HepG2 (cell line): Measurements from ENCODE around the gene ACTL6A. TPM values are rescaled to one million over a fixed set of nuclear protein-coding genes. Genes with fewer than 3 reads are reported as not detected.

Experiments
- CBX1 ChIP-seq: IDR thresholded peaks from one replicate; pipeline ENCODE4 v1.6.1; 2016; ENCODE audit warnings: antibody characterized with exemption, low read depth
- CEBPB ChIP-seq: IDR thresholded peaks from 2 replicates; pipeline ENCODE4 v1.6.1; 2011; ENCODE audit warnings: low read depth, low read length, improper control_type of control experiment, borderline replicate concordance
- CHCHD3 ChIP-seq: sonication (generic); formaldehyde crosslinking; IDR thresholded peaks from 2 replicates; pipeline ENCODE4 v1.8.0; 2022; ENCODE audit warnings: mild to moderate bottlenecking, missing genetic modification reagents, moderate library complexity
- CSRNP1 ChIP-seq: sonication (generic); formaldehyde crosslinking; IDR thresholded peaks from 2 replicates; pipeline ENCODE4 v1.8.1; 2023; ENCODE audit warnings: mild to moderate bottlenecking, missing genetic modification reagents
- EP300 ChIP-seq, 3 experiments: sonication (generic) in 1 of 3; formaldehyde crosslinking in 1 of 3; IDR thresholded peaks; 2 replicates each; pipeline versions ENCODE4 v1.5.1 to v1.6.1; 2011 to 2020; ENCODE audit warnings: low read depth in 2 of 3, low read length in 2 of 3, borderline replicate concordance in 1 of 3, improper control_type of control experiment in 1 of 3, mild to moderate bottlenecking in 1 of 3, missing genetic modification reagents in 1 of 3, moderate library complexity in 1 of 3
- GLMP ChIP-seq: sonication (generic); formaldehyde crosslinking; IDR thresholded peaks from 2 replicates; pipeline ENCODE4 v1.9.0; 2021; ENCODE audit warnings: missing genetic modification reagents, mild to moderate bottlenecking, borderline replicate concordance
- HMG20A ChIP-seq: IDR thresholded peaks from 2 replicates; pipeline ENCODE4 v1.6.1; 2016; ENCODE audit warnings: borderline replicate concordance
- HNRNPL ChIP-seq: fragments of 200-400 bp; formaldehyde crosslinking; IDR thresholded peaks from 2 replicates; pipeline ENCODE4 v1.6.1; 2017; ENCODE audit warnings: mild to moderate bottlenecking, low read depth, low read length
- MED13 ChIP-seq: sonication (generic); formaldehyde crosslinking; IDR thresholded peaks from 2 replicates; pipeline ENCODE4 v1.5.0; 2020; ENCODE audit warnings: missing genetic modification reagents
- MEIS1 ChIP-seq: sonication (generic); formaldehyde crosslinking; IDR thresholded peaks from 2 replicates; pipeline ENCODE4 v1.9.0; 2021; ENCODE audit warnings: mild to moderate bottlenecking, missing genetic modification reagents, moderate library complexity, borderline replicate concordance
- NBN ChIP-seq: fragments of 450-650 bp; conservative IDR thresholded peaks from 2 replicates; pipeline ENCODE4 v1.6.1; 2017
- SOX6 ChIP-seq, 2 experiments: fragments of 450-650 bp in 1 of 2; sonication (generic) in 1 of 2; formaldehyde crosslinking in 1 of 2; IDR thresholded peaks; 2 replicates each; pipeline versions ENCODE4 v1.4.0 to v1.6.1; 2017 to 2020; ENCODE audit warnings: antibody characterized with exemption in 1 of 2, mild to moderate bottlenecking in 1 of 2, missing genetic modification reagents in 1 of 2
- ZFP82 ChIP-seq: sonication (generic); formaldehyde crosslinking; IDR thresholded peaks from 2 replicates; pipeline ENCODE4 v1.5.1; 2020; ENCODE audit warnings: mild to moderate bottlenecking, missing genetic modification reagents, borderline replicate concordance
- ZHX1 ChIP-seq: sonication (generic); formaldehyde crosslinking; IDR thresholded peaks from 2 replicates; pipeline ENCODE4 v1.8.1; 2022; ENCODE audit warnings: low read depth, mild to moderate bottlenecking, missing genetic modification reagents
- ZNF101 ChIP-seq: sonication (generic); formaldehyde crosslinking; IDR thresholded peaks from 2 replicates; pipeline ENCODE4 v1.4.0; 2020; ENCODE audit warnings: mild to moderate bottlenecking, low read depth, missing genetic modification reagents, borderline replicate concordance
- ZNF121 ChIP-seq: sonication (generic); formaldehyde crosslinking; IDR thresholded peaks from 2 replicates; pipeline ENCODE4 v1.5.0; 2020; ENCODE audit warnings: mild to moderate bottlenecking, missing genetic modification reagents
- ZNF34 ChIP-seq: sonication (generic); formaldehyde crosslinking; IDR thresholded peaks from 2 replicates; pipeline ENCODE4 v1.4.0; 2020; ENCODE audit warnings: mild to moderate bottlenecking, missing genetic modification reagents, borderline replicate concordance
- ZNF362 ChIP-seq: sonication (generic); formaldehyde crosslinking; IDR thresholded peaks from 2 replicates; pipeline ENCODE4 v1.4.0; 2020; ENCODE audit warnings: missing genetic modification reagents, mild to moderate bottlenecking, borderline replicate concordance
- ZNF564 ChIP-seq: sonication (generic); formaldehyde crosslinking; IDR thresholded peaks from 2 replicates; pipeline ENCODE4 v1.8.1; 2023; ENCODE audit warnings: mild to moderate bottlenecking, missing genetic modification reagents
- polyA plus RNA-seq, 8 experiments: library from polyadenylated mRNA; depleted of rRNA in 3 of 8; stranded (reverse) in 7 of 8; unstranded in 1 of 8; fragments of >200 nt; fragmentation: Illumina TruSeq in 4 of 8; extraction: Trizol in 4 of 8; gene quantifications; 2 replicates each; pipeline versions ENCODE4 v1.2.1 to v1.2.3, GENCODE V29; 2011 to 2016; ENCODE audit warnings: low read depth in 4 of 8, missing spikeins in 1 of 8, mixed read lengths in 1 of 8; ENCODE audit not compliant: insufficient read depth in 1 of 8
- total RNA-seq, 5 experiments: library from RNA; depleted of rRNA; stranded (reverse); fragments of >200 nt; fragmentation: Illumina TruSeq; extraction: Trizol; gene quantifications; 2 replicates each; pipeline ENCODE4 v1.2.3, GENCODE V29; 2016; ENCODE audit warnings: low read depth in 1 of 5
- TF ChIP-seq, protein P1 (sequence below): sonication (generic); formaldehyde crosslinking; IDR thresholded peaks from 2 replicates; pipeline ENCODE4 v1.8.1; 2023; ENCODE audit warnings: missing genetic modification reagents, inconsistent platforms, borderline replicate concordance

Gene ACTL6A
- total and polyA plus RNA-seq, 2 of the 13 experiments (the other 11 are each of a cell fraction or from before 2014, with no cell fraction given), result 58.1 to 84.1 TPM

DNA sequence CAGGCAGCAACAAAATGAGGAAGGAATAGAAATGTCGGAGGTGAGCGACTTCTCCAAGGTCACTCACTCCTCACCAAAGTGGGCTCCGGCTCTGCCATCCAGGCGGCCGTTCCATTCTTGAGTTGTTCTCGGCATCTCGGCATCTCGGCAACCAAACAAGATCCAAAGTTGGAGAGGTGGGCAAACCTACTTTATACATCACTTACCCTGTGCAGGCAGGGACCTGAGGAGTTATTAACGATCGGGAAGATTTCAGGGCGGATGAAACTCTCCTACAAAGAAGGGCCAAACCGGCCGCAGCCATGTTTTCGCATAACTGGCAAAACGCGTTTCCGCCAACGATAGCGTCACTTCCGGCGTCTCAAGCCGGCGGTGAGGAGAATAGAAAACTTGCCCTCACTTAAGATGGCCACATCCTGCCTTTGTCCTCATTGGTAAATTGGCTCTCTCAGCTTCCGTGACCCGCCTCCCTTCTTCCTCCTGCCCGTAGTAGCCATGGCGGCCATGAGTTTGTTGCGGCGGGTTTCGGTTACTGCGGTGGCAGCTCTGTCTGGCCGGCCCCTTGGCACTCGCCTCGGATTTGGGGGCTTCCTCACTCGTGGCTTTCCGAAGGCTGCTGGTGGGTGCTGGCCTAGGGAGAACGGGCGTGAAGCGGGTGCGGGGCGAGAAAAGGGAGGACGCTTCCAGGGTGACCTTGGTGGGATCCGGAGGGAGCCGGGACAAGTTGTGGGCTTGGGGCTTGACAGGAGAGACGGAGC lies 41.8 kb downstream of the ACTL6A start, which contains the start of the genes MRPL47 and NDUFB5 (continued):
- TF ChIP-seq ZHX1 (CRISPR knock-in tag), result peak; percentile 90; the same call in 1 of the 2 replicates
- no peak for TF ChIP-seq HMG20A (CRISPR knock-in tag)
- no peak for TF ChIP-seq GLMP
- peak; percentile 56; the same call in 1 of the 2 replicates for TF ChIP-seq HNRNPL
- no peak for TF ChIP-seq EP300 (IDR thresholded peaks at IDR 0.05; ENCODE audit: low read depth in 2 of 2, low read length in 2 of 2)
- TF ChIP-seq EP300 (CRISPR knock-in tag; IDR thresholded peaks at IDR 0.05; ENCODE audit: borderline replicate concordance), result no peak
- no peak for TF ChIP-seq ZNF121 (CRISPR knock-in tag)
- no peak for TF ChIP-seq CBX1
- no peak for TF ChIP-seq NBN
- TF ChIP-seq, protein P1, sequence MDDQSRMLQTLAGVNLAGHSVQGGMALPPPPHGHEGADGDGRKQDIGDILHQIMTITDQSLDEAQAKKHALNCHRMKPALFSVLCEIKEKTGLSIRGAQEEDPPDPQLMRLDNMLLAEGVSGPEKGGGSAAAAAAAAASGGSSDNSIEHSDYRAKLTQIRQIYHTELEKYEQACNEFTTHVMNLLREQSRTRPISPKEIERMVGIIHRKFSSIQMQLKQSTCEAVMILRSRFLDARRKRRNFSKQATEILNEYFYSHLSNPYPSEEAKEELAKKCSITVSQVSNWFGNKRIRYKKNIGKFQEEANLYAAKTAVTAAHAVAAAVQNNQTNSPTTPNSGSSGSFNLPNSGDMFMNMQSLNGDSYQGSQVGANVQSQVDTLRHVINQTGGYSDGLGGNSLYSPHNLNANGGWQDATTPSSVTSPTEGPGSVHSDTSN (CRISPR knock-in tag), result no peak
- no peak for TF ChIP-seq CEBPB
- TF ChIP-seq ZNF101, result no peak
- no peak for TF ChIP-seq CHCHD3 (CRISPR knock-in tag)
- no peak; the same call in 1 of the 2 replicates for TF ChIP-seq CSRNP1
- TF ChIP-seq SOX6 (IDR thresholded peaks at IDR 0.05), result no peak
- TF ChIP-seq SOX6 (CRISPR knock-in tag; IDR thresholded peaks at IDR 0.05), result peak; percentile 75
- no peak for TF ChIP-seq MEIS1
- no peak for TF ChIP-seq ZNF564 (CRISPR knock-in tag)
- no peak for TF ChIP-seq ZFP82
- no peak for TF ChIP-seq ZNF34 (CRISPR knock-in tag)
- no peak for TF ChIP-seq MED13 (CRISPR knock-in tag)
- no peak for TF ChIP-seq ZNF362 (CRISPR knock-in tag)
